Measurements from ENCODE around the gene NUDT2. TPM values are rescaled to one million over a fixed set of nuclear protein-coding genes. Genes with fewer than 3 reads are reported as not detected.
"Not testable (repeated sequence)": the region's sequence is repeated elsewhere in the genome, so short reads cannot be mapped to it uniquely, and the experiment has no call there.

NUDT2 gene
- total and polyA plus RNA-seq, 7 donors, result 14.7 to 31.0 (median 19.6) TPM

DNA sequence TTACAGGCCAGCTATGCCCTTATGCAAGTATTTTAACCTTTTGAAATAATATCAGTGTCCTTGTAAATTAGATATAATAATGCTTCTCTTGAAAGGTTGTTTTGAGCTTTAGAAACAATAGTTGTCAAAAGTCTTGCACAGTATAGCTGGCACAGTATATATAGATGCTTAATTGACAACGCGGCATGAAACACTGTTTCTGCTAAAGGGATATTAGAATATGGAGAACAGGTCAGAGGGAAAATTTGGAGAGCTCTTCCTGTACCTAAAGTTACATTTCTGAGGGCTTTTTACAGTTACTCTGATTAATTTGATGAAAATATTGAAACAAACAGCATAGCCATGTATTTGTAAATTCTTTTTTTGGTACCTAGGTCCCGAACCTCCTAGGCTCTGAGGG, 4.5 kb downstream of the NUDT2 start:
- TF ChIP-seq, protein P1, sequence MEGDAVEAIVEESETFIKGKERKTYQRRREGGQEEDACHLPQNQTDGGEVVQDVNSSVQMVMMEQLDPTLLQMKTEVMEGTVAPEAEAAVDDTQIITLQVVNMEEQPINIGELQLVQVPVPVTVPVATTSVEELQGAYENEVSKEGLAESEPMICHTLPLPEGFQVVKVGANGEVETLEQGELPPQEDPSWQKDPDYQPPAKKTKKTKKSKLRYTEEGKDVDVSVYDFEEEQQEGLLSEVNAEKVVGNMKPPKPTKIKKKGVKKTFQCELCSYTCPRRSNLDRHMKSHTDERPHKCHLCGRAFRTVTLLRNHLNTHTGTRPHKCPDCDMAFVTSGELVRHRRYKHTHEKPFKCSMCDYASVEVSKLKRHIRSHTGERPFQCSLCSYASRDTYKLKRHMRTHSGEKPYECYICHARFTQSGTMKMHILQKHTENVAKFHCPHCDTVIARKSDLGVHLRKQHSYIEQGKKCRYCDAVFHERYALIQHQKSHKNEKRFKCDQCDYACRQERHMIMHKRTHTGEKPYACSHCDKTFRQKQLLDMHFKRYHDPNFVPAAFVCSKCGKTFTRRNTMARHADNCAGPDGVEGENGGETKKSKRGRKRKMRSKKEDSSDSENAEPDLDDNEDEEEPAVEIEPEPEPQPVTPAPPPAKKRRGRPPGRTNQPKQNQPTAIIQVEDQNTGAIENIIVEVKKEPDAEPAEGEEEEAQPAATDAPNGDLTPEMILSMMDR (IDR thresholded peaks at IDR 0.05), result no peak
- 54 to 59% (median 57%) methylated on average over 3 of the region's 3 CpGs for WGBS, 3 donors
- peaks cover 0 to 8% of the 10 kb centered on the region in 2 donors for H3K36me3 ChIP-seq (ENCODE audit: insufficient read depth in 1 of 2, low read depth in 1 of 2)
- intact Hi-C loops (cut with DNase I), result loop anchor here (2.0 to 5.0 kb wide), 3 partner anchors 167 to 268 kb away; no protein-coding TSS in a partner anchor
- H3K9me3 ChIP-seq, result no peaks in the 10 kb centered on the region
- H3K4me3 ChIP-seq, result no peak overlapping the region
- H3K27ac ChIP-seq, result no peak overlapping the region
- H3K4me1 ChIP-seq, result peaks cover 13% of the 10 kb centered on the region
- H3K27me3 ChIP-seq (ENCODE audit: insufficient read depth in 3 of 3, low read length in 2 of 3), result no peaks in the 10 kb centered on the region
- no peak for DNase-seq
- ATAC-seq, result no peak

DNA sequence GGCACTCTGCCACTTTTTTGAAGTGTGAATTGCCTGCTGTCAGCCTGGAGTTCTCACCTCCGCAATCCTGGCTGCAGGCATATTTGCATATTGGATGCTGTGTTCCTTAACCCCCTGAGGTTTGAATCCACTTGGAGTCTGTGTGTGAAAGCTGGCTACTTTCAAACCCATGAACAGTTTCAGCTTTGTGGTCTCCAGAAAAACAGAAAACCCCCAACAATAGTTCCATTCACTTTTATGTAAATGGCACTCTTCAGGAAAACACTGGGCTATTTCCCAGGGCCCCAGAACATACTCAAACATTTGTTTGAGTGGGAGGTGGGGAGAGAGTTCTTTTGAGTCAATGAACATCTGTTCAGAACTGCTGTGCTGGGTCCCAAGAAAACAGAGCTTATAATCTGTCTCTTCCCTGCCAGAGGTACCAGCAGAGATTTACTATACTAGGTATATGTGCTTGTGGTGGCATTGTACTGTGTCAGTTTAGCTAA, 5.0 kb downstream of the NUDT2 start:
- Histone ChIP-seq H3K9me3 (no peaks in the 10 kb centered on the region), H3K27me3 (ENCODE audit: insufficient read depth in 3 of 3, low read length in 2 of 3) (no peaks in the 10 kb centered on the region), H3K27ac (no peak overlapping the region), H3K4me3 (no peak overlapping the region), H3K4me1 (peaks cover 16% of the 10 kb centered on the region), H3K36me3 (ENCODE audit: insufficient read depth in 1 of 2, low read depth in 1 of 2) (peaks cover 0 to 13% of the 10 kb centered on the region in 2 donors)
- intact Hi-C loops (cut with DNase I), result loop anchor here (5.0 kb wide), 2 partner anchors 258 to 268 kb away; no protein-coding TSS in a partner anchor
- TF ChIP-seq, protein P1 (IDR thresholded peaks at IDR 0.05), result no peak
- no peak for ATAC-seq
- WGBS, 3 donors, result 26 to 40% (median 38%) methylated on average over 1 of the region's 1 CpG
- no peak for DNase-seq

DNA sequence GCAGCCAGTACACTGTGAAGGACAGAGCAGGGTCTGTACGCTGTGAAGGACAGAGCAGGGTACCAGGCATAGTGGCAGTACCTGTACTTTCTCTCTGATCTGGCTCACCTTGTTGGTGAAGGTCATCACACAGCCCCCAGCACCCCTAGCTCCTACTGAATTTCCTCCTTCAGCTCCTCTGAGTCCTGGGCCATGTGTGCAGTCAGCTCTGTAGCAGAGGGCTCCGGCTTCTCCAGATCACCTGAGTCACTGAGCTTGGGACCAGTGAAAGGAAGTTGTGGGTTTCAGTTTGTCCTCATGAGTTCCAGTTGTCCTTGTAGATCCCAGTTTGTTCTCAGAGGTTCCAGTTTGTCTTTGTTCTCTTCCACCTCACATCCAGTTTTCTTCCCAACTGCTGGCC, 5.5 kb downstream of the NUDT2 start:
- Histone ChIP-seq H3K27me3 (ENCODE audit: insufficient read depth in 3 of 3, low read length in 2 of 3) (no peaks in the 10 kb centered on the region), H3K36me3 (ENCODE audit: insufficient read depth in 1 of 2, low read depth in 1 of 2) (peaks cover 0 to 18% of the 10 kb centered on the region in 2 donors), H3K4me3 (no peak overlapping the region), H3K9me3 (no peaks in the 10 kb centered on the region), H3K4me1 (peaks cover 16% of the 10 kb centered on the region), H3K27ac (no peak overlapping the region)
- TF ChIP-seq, protein P1 (IDR thresholded peaks at IDR 0.05), result no peak
- WGBS, 3 donors, result 68 to 95% (median 82%) methylated on average over 2 of the region's 2 CpGs
- no peak for ATAC-seq
- no peak for DNase-seq
- intact Hi-C loops (cut with DNase I), result loop anchor here (5.0 kb wide), 2 partner anchors 257 to 267 kb away; no protein-coding TSS in a partner anchor

DNA sequence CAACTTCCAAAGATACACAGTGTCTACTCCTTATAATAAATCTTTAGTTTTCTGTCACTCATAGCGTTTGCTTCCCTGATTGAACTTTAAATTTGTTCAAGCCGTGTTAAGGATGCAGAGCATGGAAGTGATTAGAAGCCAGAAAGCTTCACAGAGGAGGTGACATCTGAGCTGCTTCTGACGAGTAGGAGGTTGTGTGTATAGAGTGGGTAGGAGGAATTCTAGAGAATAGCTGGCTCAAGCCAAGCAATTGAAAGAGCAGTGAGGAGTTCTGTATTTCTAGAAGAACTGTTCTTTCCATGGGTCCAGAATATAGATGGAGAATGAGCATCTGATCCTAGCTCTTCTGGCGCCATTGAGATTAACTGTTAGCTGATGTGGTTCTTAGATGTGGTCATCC, 6.0 kb downstream of the NUDT2 start:
- TF ChIP-seq, protein P1 (IDR thresholded peaks at IDR 0.05), result no peak
- Histone ChIP-seq H3K9me3 (no peaks in the 10 kb centered on the region), H3K27ac (no peak overlapping the region), H3K27me3 (ENCODE audit: insufficient read depth in 3 of 3, low read length in 2 of 3) (no peaks in the 10 kb centered on the region), H3K4me3 (no peak overlapping the region), H3K4me1 (peaks cover 16% of the 10 kb centered on the region), H3K36me3 (ENCODE audit: insufficient read depth in 1 of 2, low read depth in 1 of 2) (peaks cover 0 to 23% of the 10 kb centered on the region in 2 donors)
- WGBS, 3 donors, result 65 to 80% (median 76%) methylated on average over 4 of the region's 4 CpGs
- ATAC-seq (no peak), DNase-seq (no peak)
- intact Hi-C loops (cut with DNase I), result no loop called here

DNA sequence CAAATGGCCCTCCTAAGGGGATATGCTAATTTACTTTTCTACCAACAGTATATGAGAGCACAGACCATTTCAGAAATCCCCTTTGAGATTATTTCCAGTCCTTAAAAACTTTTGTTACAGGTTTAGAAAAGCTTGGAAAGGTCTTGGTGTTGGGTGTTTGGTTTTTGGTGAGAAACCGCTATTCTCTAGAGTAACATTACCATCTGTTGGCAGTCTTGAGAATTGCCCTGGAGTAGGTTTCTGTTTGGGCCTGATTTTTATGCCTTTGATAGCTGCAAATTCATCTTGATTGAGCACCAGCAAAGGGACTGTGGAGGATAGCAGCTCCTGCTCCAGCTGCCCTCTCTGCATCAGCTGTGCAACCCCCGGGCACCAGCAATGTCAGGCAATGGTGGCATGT, 8.0 kb downstream of the NUDT2 start:
- no peaks in the 10 kb centered on the region for H3K9me3 ChIP-seq
- 66 to 78% (median 75%) methylated on average over 2 of the region's 2 CpGs for WGBS, 3 donors
- TF ChIP-seq, protein P1 (IDR thresholded peaks at IDR 0.05), result no peak
- ATAC-seq, result no peak
- no peaks in the 10 kb centered on the region for H3K27me3 ChIP-seq (ENCODE audit: insufficient read depth in 3 of 3, low read length in 2 of 3)
- H3K27ac ChIP-seq, result no peak overlapping the region
- no peak for DNase-seq
- intact Hi-C loops (cut with DNase I), result no loop called here
- no peak overlapping the region for H3K4me3 ChIP-seq
- peaks cover 2 to 40% of the 10 kb centered on the region in 2 donors for H3K36me3 ChIP-seq (ENCODE audit: insufficient read depth in 1 of 2, low read depth in 1 of 2)
- peaks cover 12% of the 10 kb centered on the region for H3K4me1 ChIP-seq

DNA sequence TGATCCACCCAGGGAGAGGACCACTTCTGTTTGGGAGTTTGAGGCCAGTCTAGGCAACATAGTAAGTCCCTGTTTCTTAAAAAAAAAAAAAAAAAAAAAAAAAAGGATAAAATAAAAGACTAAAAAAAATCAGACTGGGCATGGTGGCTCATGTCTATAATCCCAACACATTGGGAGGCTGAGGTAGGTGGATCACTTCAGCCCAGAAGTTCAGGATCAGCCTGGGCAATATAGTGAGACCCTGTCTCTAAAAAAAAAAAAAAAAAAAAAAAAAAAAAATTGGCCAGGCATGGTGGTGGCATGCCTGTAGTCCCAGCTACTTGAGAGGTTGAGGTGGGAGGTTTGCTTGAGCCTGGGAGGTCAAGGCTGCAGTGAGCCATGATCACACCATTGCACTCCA, 8.7 kb downstream of the NUDT2 start:
- intact Hi-C loops (cut with DNase I), result loop anchor here in 1 of 2 donors (2.0 kb wide), 1 partner anchor 35 kb away; no protein-coding TSS in a partner anchor
- H3K27me3 ChIP-seq (ENCODE audit: insufficient read depth in 3 of 3, low read length in 2 of 3); ATAC-seq; DNase-seq; H3K9me3 ChIP-seq; H3K27ac ChIP-seq; H3K4me3 ChIP-seq: not testable (repeated sequence)
- peaks cover 13% of the 10 kb centered on the region for H3K4me1 ChIP-seq
- peaks cover 2 to 41% of the 10 kb centered on the region in 2 donors for H3K36me3 ChIP-seq (ENCODE audit: insufficient read depth in 1 of 2, low read depth in 1 of 2)

Data from psoas muscle (tissue), 8 donors.